Right lobe of liver (tissue), 6 donors: ENCODE measurements around the gene ASAP2. TPM values are rescaled to one million over a fixed set of nuclear protein-coding genes. Genes with fewer than 3 reads are reported as not detected.

Experiments
- ATAC-seq, 4 donors: fragments of 200-7000 bp; cut with Tn5 transposase; one replicate each; pipeline ENCODE4 v1.9.1; 2020; ENCODE audit warnings: mild to moderate bottlenecking in 4 of 4, moderate library complexity in 4 of 4
- DNase-seq, 3 donors: peaks; one replicate each; pipeline ENCODE4 v3.0.0-alpha.2; 2020
- H3K27ac ChIP-seq, 3 donors: fragments of 200-600 bp; one replicate each; pipeline ENCODE4 v1.8.0; 2022
- H3K27me3 ChIP-seq, 2 donors: fragments of 200-600 bp; one replicate each; pipeline ENCODE4 v1.8.0; 2022
- H3K36me3 ChIP-seq, 4 donors: fragments of 200-600 bp; sonication (generic) in 1 of 4; one replicate each; pipeline versions ENCODE4 v1.5.1 to v1.8.0; 2017 to 2022; ENCODE audit warnings: control low read depth in 1 of 4
- H3K4me1 ChIP-seq, 4 donors: fragments of 200-600 bp; sonication (generic) in 1 of 4; one replicate each; pipeline versions ENCODE4 v1.5.1 to v1.8.0; 2017 to 2022; ENCODE audit warnings: control low read depth in 1 of 4
- H3K4me3 ChIP-seq, 3 donors: fragments of 200-600 bp; one replicate each; pipeline ENCODE4 v1.8.0; 2022
- H3K9me3 ChIP-seq, 4 donors: fragments of 200-600 bp; sonication (generic) in 1 of 4; one replicate each; pipeline versions ENCODE4 v1.5.1 to v1.8.0; 2017 to 2022; ENCODE audit warnings: control low read depth in 1 of 4
- CTCF ChIP-seq, 4 donors: fragments of 200-600 bp in 3 of 4; fragments of 450-650 bp in 1 of 4; IDR thresholded peaks; one replicate each; pipeline versions ENCODE4 v1.5.1 to v1.8.0; 2016 to 2022; ENCODE audit warnings: antibody characterized with exemption in 4 of 4, mild to moderate bottlenecking in 2 of 4
- POLR2A ChIP-seq: fragments of 450-650 bp; IDR thresholded peaks from one replicate; pipeline ENCODE4 v1.6.1; 2017; ENCODE audit warnings: antibody characterized with exemption, mild to moderate bottlenecking
- WGBS: methylation state at CpG from one replicate; pipeline ENCODE4 v1.1.6; 2018; ENCODE audit warnings: low coverage, low lambda C conversion rate; ENCODE audit not compliant: insufficient coverage; ENCODE audit errors: missing lambda C conversion rate; 5-methylcytosine and 5-hydroxymethylcytosine counted together
- intact Hi-C, 2 donors: fragments of 100-400 bp; cut with DNase I; formaldehyde crosslinking; loops; one replicate each; pipeline versions ENCODE4 v1.11.2 to v1.14.1; 2022
- total RNA-seq, 6 experiments: library from RNA; depleted of rRNA in 2 of 6; stranded (reverse); fragments of >200 nt in 2 of 6; fragmentation: NEBNext Ultra II Directional in 3 of 6; extraction: Animal tissue kit (Norgen Biotek cat#: 25700) in 3 of 6; gene quantifications; one replicate each; pipeline versions ENCODE4 v1.1.0 to v1.2.4, GENCODE V29; 2016 to 2023
- donor health status: DM: no; HTN: yes; CAD: no.
- donor health status: DM: no; HTN: no; CAD: no.
- donor health status: DM: no; HTN: no; CAD: no.
- donor health status: DM: no; HTN: yes; CAD: no.
- donor health status: DM: no; HTN: yes; CAD: no.

Gene ASAP2
- total RNA-seq, 6 experiments from 2014 or later = 2.4 to 5.2 (median 3.9) TPM

GRCh38 chr2:9207641-9208311 lies 1.2 kb downstream of the ASAP2 start:
- intact Hi-C loops = loop anchor here in 1 of 2 donors (10.0 kb wide), 1 partner anchor 127 kb away; no protein-coding TSS in a partner anchor
- no peaks in the 10 kb centered on the region for H3K36me3 ChIP-seq
- H3K4me3 ChIP-seq = peak overlapping the region; percentile 56 to 66 (median 57)
- DNase-seq = no peak
- ATAC-seq = peak; percentile 15 to 35 (median 27)
- H3K4me1 ChIP-seq = peaks cover 0 to 14% (median 3%) of the 10 kb centered on the region in 4 donors
- H3K9me3 ChIP-seq = no peaks in the 10 kb centered on the region
- H3K27ac ChIP-seq = peak overlapping the region; percentile 32 to 69 (median 34)
- 7% methylated on average over 27 of the region's 34 CpGs for WGBS
- no peaks in the 10 kb centered on the region for H3K27me3 ChIP-seq
- no peak for TF ChIP-seq CTCF (IDR thresholded peaks at IDR 0.05)
- TF ChIP-seq POLR2A = no peak

- Histone ChIP-seq H3K9me3 (no peaks in the 10 kb centered on the region), H3K27me3 (no peaks in the 10 kb centered on the region), H3K27ac (no peak overlapping the region), H3K4me3 (no peak overlapping the region), H3K36me3 (no peaks in the 10 kb centered on the region), H3K4me1 (peaks cover 0 to 14% (median 3%) of the 10 kb centered on the region in 4 donors)
- 71% methylated on average over 1 of the region's 1 CpG for WGBS
- intact Hi-C loops = loop anchor here in 1 of 2 donors (10.0 kb wide), 1 partner anchor 126 kb away; no protein-coding TSS in a partner anchor
- ATAC-seq (no peak), DNase-seq (no peak)
- TF ChIP-seq POLR2A (no peak), CTCF (IDR thresholded peaks at IDR 0.05) (no peak)
Measured at GRCh38 chr2:9208875-9209274, 2.3 kb downstream of the ASAP2 start.

- Histone ChIP-seq H3K9me3 (no peaks in the 10 kb centered on the region), H3K4me3 (no peak overlapping the region), H3K27ac (no peak overlapping the region), H3K27me3 (no peaks in the 10 kb centered on the region), H3K36me3 (no peaks in the 10 kb centered on the region), H3K4me1 (peaks cover 0 to 10% (median 3%) of the 10 kb centered on the region in 4 donors)
- 26% methylated on average over 2 of the region's 2 CpGs for WGBS
- ATAC-seq (no peak), DNase-seq (no peak)
- TF ChIP-seq CTCF (IDR thresholded peaks at IDR 0.05) (no peak), POLR2A (no peak)
- intact Hi-C loops = no loop called here
Measured at GRCh38 chr2:9210030-9210429, 3.4 kb downstream of the ASAP2 start.

DNA sequence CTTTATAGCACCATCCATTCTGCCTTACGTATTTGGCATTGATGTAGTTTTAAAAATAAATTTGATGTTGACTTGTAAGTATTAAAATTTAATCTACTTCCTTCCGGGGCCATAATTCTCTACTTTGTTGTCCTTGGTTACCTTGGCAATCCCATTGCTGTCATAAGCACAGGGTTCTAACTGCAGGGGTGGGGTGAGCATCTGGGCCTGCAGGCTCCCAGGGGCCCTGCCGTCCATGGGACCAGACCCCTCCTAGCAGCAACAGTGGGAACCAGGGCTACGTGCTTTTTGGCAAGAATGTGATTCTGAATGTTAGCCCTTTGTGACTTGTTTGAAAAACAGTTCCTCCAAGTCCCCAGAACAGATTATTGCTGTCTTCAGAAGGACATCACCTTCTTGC lies 4.9 kb downstream of the ASAP2 start:
- H3K4me3 ChIP-seq = no peak overlapping the region
- H3K27ac ChIP-seq = no peak overlapping the region
- DNase-seq (no peak), ATAC-seq (no peak)
- intact Hi-C loops = no loop called here
- H3K36me3 ChIP-seq = no peaks in the 10 kb centered on the region
- 67% methylated on average over 4 of the region's 4 CpGs for WGBS
- no peaks in the 10 kb centered on the region for H3K9me3 ChIP-seq
- no peak for TF ChIP-seq CTCF (IDR thresholded peaks at IDR 0.05)
- TF ChIP-seq POLR2A = no peak
- H3K4me1 ChIP-seq = no peaks in the 10 kb centered on the region
- H3K27me3 ChIP-seq = no peaks in the 10 kb centered on the region
